GM21367 (cell line): ENCODE measurements around the gene FOXN1.

Experiments
- ATAC-seq: cut with Tn5 transposase; IDR thresholded peaks from one replicate; pipeline ENCODE4 v1.9.1; 2021; ENCODE audit not compliant: unreplicated experiment

The FOXN1 gene

GRCh38 chr17:28523876-28524275, 17.7 kb downstream of the FOXN1 start:
- no peak for ATAC-seq

GRCh38 chr17:28524476-28525424, 18.6 kb downstream of the FOXN1 start:
- ATAC-seq: no peak

GRCh38 chr17:28526381-28526780, 20.2 kb downstream of the FOXN1 start:
- no peak for ATAC-seq

- no peak for ATAC-seq
Measured at GRCh38 chr17:28527181-28527681, 21.1 kb downstream of the FOXN1 start.

- no peak for ATAC-seq
Measured at GRCh38 chr17:28527859-28528258, 21.7 kb downstream of the FOXN1 start.

- no peak for ATAC-seq
Measured at GRCh38 chr17:28528327-28529012, 22.3 kb downstream of the FOXN1 start.

- ATAC-seq: no peak
Measured at GRCh38 chr17:28529013-28529400, 22.9 kb downstream of the FOXN1 start.

- ATAC-seq: no peak
Measured at GRCh38 chr17:28530250-28530649, 24.1 kb downstream of the FOXN1 start.

GRCh38 chr17:28530926-28531325, 24.8 kb downstream of the FOXN1 start:
- no peak for ATAC-seq

- no peak for ATAC-seq
Measured at GRCh38 chr17:28532050-28532960, 26.2 kb downstream of the FOXN1 start.

GRCh38 chr17:28533091-28533807, 27.1 kb downstream of the FOXN1 start:
- ATAC-seq: no peak

- no peak for ATAC-seq
Measured at GRCh38 chr17:28534740-28535375, 28.7 kb downstream of the FOXN1 start.

- ATAC-seq: no peak
Measured at GRCh38 chr17:28536532-28537218, 30.5 kb downstream of the FOXN1 start.

- no peak for ATAC-seq
Measured at GRCh38 chr17:28537219-28537610, 31.1 kb downstream of the FOXN1 start.

GRCh38 chr17:28538296-28538895, 32.2 kb downstream of the FOXN1 start:
- no peak for ATAC-seq

GRCh38 chr17:28540231-28540630, 34.1 kb downstream of the FOXN1 start:
- no peak for ATAC-seq

- no peak for ATAC-seq
Measured at GRCh38 chr17:28541439-28541838, 35.3 kb downstream of the FOXN1 start.

- ATAC-seq: no peak
Measured at GRCh38 chr17:28544402-28545140, 38.4 kb downstream of the FOXN1 start.
